GM19372 (cell line): ENCODE results near the gene GRID1.

Source experiments
- ATAC-seq: cut with Tn5 transposase; IDR thresholded peaks from one replicate; pipeline ENCODE4 v1.9.1; 2021; ENCODE audit warnings: mild to moderate bottlenecking, low read depth, moderate library complexity; ENCODE audit not compliant: unreplicated experiment

Gene GRID1

GRCh38 chr10:86295791-86296190, 70.8 kb downstream of the GRID1 start:
- no peak for ATAC-seq

GRCh38 chr10:86295351-86295750, 71.2 kb downstream of the GRID1 start:
- no peak for ATAC-seq

GRCh38 chr10:86294346-86295265, 72.0 kb downstream of the GRID1 start:
- no peak for ATAC-seq

- no peak for ATAC-seq
These were observed 73.2 kb downstream of the GRID1 start for GRCh38 chr10:86293396-86293791.

GRCh38 chr10:86292462-86293395, 73.9 kb downstream of the GRID1 start:
- no peak for ATAC-seq

GRCh38 chr10:86291616-86292340, 74.8 kb downstream of the GRID1 start:
- ATAC-seq, result no peak

GRCh38 chr10:86290933-86291615, 75.5 kb downstream of the GRID1 start:
- no peak for ATAC-seq

GRCh38 chr10:86289577-86289868, 77.1 kb downstream of the GRID1 start:
- ATAC-seq, result no peak

GRCh38 chr10:86288695-86289576, 77.7 kb downstream of the GRID1 start:
- no peak for ATAC-seq

- ATAC-seq, result no peak
These were observed 78.5 kb downstream of the GRID1 start for GRCh38 chr10:86287966-86288579.

- ATAC-seq, result no peak
These were observed 79.3 kb downstream of the GRID1 start for GRCh38 chr10:86287110-86287793.

GRCh38 chr10:86286236-86287109, 80.1 kb downstream of the GRID1 start:
- no peak for ATAC-seq

- no peak for ATAC-seq
These were observed 81.3 kb downstream of the GRID1 start for GRCh38 chr10:86285136-86285790.

- ATAC-seq, result no peak
These were observed 82.1 kb downstream of the GRID1 start for GRCh38 chr10:86284355-86285105.

GRCh38 chr10:86283466-86284287, 82.9 kb downstream of the GRID1 start:
- ATAC-seq, result no peak
